CD4-positive, CD25-positive, alpha-beta regulatory T cell (primary cell): ENCODE results near the gene PAAF1. TPM values are rescaled to one million over a fixed set of nuclear protein-coding genes. Genes with fewer than 3 reads are reported as not detected.

Experiments
- ATAC-seq, 2 donors: fragments of 150-1000 bp; cut with Tn5 transposase; one replicate each; pipeline ENCODE4 v1.10.0; 2021; ENCODE audit warnings: low read depth in 2 of 2, moderate number of reproducible peaks in 2 of 2, moderate library complexity in 1 of 2
- DNase-seq, 3 donors: peaks; one replicate each; pipeline versions ENCODE4 v3.0.0 to v3.0.0-alpha.2; 2012 to 2022; ENCODE audit warnings: mixed read lengths in 1 of 3
- H3K27ac ChIP-seq: one replicate; pipeline ENCODE4 v1.7.0; 2013; ENCODE audit warnings: mild to moderate bottlenecking, low read length; ENCODE audit not compliant: insufficient read depth, poor library complexity, severe bottlenecking
- H3K27me3 ChIP-seq: one replicate; pipeline ENCODE4 v1.7.0; 2013; ENCODE audit warnings: low read length; ENCODE audit not compliant: control insufficient read depth, insufficient read depth
- H3K36me3 ChIP-seq: one replicate; pipeline ENCODE4 v1.7.0; 2013; ENCODE audit warnings: mild to moderate bottlenecking, low read length, moderate library complexity; ENCODE audit not compliant: control insufficient read depth, insufficient read depth
- H3K4me1 ChIP-seq: 2 replicates; pipeline ENCODE4 v1.7.0; 2013; ENCODE audit warnings: mild to moderate bottlenecking, low read length; ENCODE audit not compliant: insufficient read depth, control insufficient read depth, poor library complexity, severe bottlenecking
- H3K4me3 ChIP-seq: one replicate; pipeline ENCODE4 v1.7.0; 2013; ENCODE audit warnings: low read depth, mild to moderate bottlenecking, low read length, moderate library complexity
- H3K9me3 ChIP-seq, 2 experiments: 1 replicate in 1 of 2; 2 replicates in 1 of 2; pipeline ENCODE4 v1.7.0; 2013; ENCODE audit warnings: low read length in 2 of 2, mild to moderate bottlenecking in 1 of 2, moderate library complexity in 1 of 2; ENCODE audit not compliant: control insufficient read depth in 2 of 2
- H3K27ac Mint-ChIP-seq, 3 donors: one replicate each; pipeline ENCODE4 v1.8.0; 2020 to 2022; ENCODE audit warnings: mild to moderate bottlenecking in 3 of 3, mixed read lengths in 3 of 3, moderate library complexity in 2 of 3
- H3K27me3 Mint-ChIP-seq: one replicate; pipeline ENCODE4 v1.8.0; 2022; ENCODE audit warnings: mild to moderate bottlenecking, mixed read lengths
- H3K36me3 Mint-ChIP-seq: one replicate; pipeline ENCODE4 v1.8.0; 2020; ENCODE audit warnings: mixed read lengths
- H3K4me1 Mint-ChIP-seq, 4 donors: one replicate each; pipeline ENCODE4 v1.8.0; 2020 to 2022; ENCODE audit warnings: mixed read lengths in 4 of 4, mild to moderate bottlenecking in 1 of 4
- H3K4me3 Mint-ChIP-seq, 4 donors: one replicate each; pipeline ENCODE4 v1.8.0; 2020 to 2022; ENCODE audit warnings: mild to moderate bottlenecking in 4 of 4, mixed read lengths in 4 of 4, moderate library complexity in 3 of 4
- H3K9me3 Mint-ChIP-seq, 7 donors: one replicate each; pipeline ENCODE4 v1.8.0; 2020 to 2022; ENCODE audit warnings: mixed read lengths in 7 of 7, mild to moderate bottlenecking in 3 of 7, moderate library complexity in 2 of 7
- polyA plus RNA-seq, 4 donors: library from polyadenylated mRNA; unstranded; fragments of 300-500 nt; fragmentation: Illumina TruSeq; gene quantifications; one replicate each; pipeline ENCODE4 v1.2.3, GENCODE V29; 2021
- total RNA-seq: library from RNA; stranded (reverse); gene quantifications from one replicate; pipeline ENCODE4 v1.2.3, GENCODE V29; 2022

The PAAF1 gene
- total and polyA plus RNA-seq, 5 donors from 2014 or later, result 13.7 to 28.2 (median 26.5) TPM

DNA sequence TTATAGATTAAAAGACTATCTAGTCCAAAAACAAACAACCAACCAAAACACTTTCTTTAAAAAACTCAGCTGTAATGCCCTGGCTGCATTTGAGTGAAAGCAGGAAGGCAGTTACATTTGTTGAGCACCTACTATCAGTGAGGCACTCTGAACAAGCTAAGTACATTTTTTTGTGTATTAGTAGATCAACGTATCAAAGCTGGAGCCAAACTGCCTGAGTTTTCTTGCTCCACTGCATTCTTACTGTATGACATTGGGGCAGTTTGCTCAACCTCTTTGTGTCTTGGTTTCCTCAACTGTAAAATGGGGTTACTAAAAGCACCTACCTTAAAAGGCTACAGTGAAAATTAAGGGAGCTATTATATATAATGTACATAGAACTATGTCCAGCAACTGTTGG, 22.1 kb upstream of the PAAF1 start:
- ATAC-seq (no peak), DNase-seq (no peak)
- Histone ChIP-seq H3K27ac (no peak overlapping the region), H3K9me3 (no peaks in the 10 kb centered on the region), H3K4me1 (no peaks in the 10 kb centered on the region), H3K4me3 (no peak overlapping the region), H3K36me3 (no peaks in the 10 kb centered on the region), H3K27me3 (no peaks in the 10 kb centered on the region)
- no peak overlapping the region for H3K4me3 Mint-ChIP-seq
- peaks cover 24% of the 10 kb centered on the region for H3K36me3 Mint-ChIP-seq
- H3K27ac Mint-ChIP-seq, result no peak overlapping the region
- no peaks in the 10 kb centered on the region for H3K4me1 Mint-ChIP-seq
- H3K9me3 Mint-ChIP-seq, result peaks cover 0 to 2% (median 0%) of the 10 kb centered on the region in 7 donors
- H3K27me3 Mint-ChIP-seq, result no peaks in the 10 kb centered on the region

DNA sequence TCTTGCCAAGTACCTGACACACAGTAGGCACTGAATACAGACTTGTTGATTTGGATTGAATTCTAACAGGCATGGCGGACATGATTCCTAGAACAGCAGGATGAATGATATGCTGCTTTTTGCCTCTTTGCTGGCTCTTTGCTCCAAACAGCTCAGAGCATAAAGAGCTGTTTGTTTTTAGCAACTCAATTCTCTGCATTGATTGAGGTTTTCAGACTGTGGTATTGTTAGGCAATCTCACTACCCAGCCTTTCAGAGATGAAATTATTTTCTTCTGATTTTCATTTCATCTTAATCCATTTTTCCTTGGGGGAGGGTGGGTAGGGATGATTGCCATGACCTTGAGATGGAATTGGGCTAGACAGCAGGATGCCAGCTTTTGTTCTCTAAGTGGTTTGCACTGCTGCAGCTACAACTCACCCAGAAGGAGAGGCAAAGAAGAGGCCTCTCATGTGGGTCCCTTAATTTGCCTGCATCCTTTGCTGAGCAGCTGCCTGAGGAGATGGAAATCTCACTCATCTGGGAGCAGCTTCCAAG, 20.7 kb upstream of the PAAF1 start:
- H3K36me3 Mint-ChIP-seq, result peaks cover 36% of the 10 kb centered on the region
- Histone ChIP-seq H3K4me3 (no peak overlapping the region), H3K9me3 (no peaks in the 10 kb centered on the region), H3K4me1 (no peaks in the 10 kb centered on the region), H3K27ac (no peak overlapping the region), H3K27me3 (no peaks in the 10 kb centered on the region), H3K36me3 (peaks cover 9% of the 10 kb centered on the region)
- ATAC-seq (no peak), DNase-seq (no peak)
- peaks cover 0 to 2% (median 0%) of the 10 kb centered on the region in 7 donors for H3K9me3 Mint-ChIP-seq
- peaks cover 0 to 5% (median 0%) of the 10 kb centered on the region in 4 donors for H3K4me1 Mint-ChIP-seq
- H3K27ac Mint-ChIP-seq, result no peak overlapping the region
- no peak overlapping the region for H3K4me3 Mint-ChIP-seq
- no peaks in the 10 kb centered on the region for H3K27me3 Mint-ChIP-seq

GRCh38 chr11:73859671-73860070, 17.1 kb upstream of the PAAF1 start:
- Mint-ChIP-seq H3K36me3 (peaks cover 48% of the 10 kb centered on the region), H3K4me1 (peaks cover 0 to 5% (median 0%) of the 10 kb centered on the region in 4 donors), H3K9me3 (peaks cover 0 to 2% (median 0%) of the 10 kb centered on the region in 7 donors), H3K27ac (no peak overlapping the region), H3K4me3 (no peak overlapping the region), H3K27me3 (no peaks in the 10 kb centered on the region)
- DNase-seq (no peak), ATAC-seq (no peak)
- Histone ChIP-seq H3K9me3 (no peaks in the 10 kb centered on the region), H3K36me3 (peaks cover 26% of the 10 kb centered on the region), H3K27ac (no peak overlapping the region), H3K27me3 (no peaks in the 10 kb centered on the region), H3K4me1 (no peaks in the 10 kb centered on the region), H3K4me3 (no peak overlapping the region)

DNA sequence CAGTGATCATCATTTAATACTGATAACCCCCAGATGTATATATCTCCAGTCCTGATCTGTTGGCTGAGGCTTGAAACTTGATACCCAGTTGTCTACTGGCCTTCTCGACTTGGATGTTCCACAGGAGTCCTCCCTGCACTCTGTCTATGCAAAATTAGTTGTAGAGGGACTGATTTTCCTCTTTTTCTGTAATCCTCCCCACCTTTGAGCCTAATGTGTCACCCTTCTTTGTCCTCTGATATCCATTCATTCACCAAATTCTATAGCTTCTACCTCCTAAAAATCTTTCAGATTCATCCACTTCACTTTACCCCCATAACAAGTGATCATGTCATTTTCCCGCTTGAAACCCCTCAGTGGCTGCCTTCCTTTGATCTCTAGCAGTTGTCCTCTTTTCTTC, 16.6 kb upstream of the PAAF1 start:
- H3K36me3 ChIP-seq, result peaks cover 29% of the 10 kb centered on the region
- no peak for ATAC-seq
- H3K27me3 ChIP-seq, result no peaks in the 10 kb centered on the region
- Mint-ChIP-seq H3K36me3 (peaks cover 47% of the 10 kb centered on the region), H3K27me3 (no peaks in the 10 kb centered on the region), H3K9me3 (peaks cover 0 to 2% (median 0%) of the 10 kb centered on the region in 7 donors), H3K4me1 (peaks cover 0 to 5% (median under 1%) of the 10 kb centered on the region in 4 donors), H3K27ac (no peak overlapping the region), H3K4me3 (no peak overlapping the region)
- no peaks in the 10 kb centered on the region for H3K9me3 ChIP-seq
- no peak for DNase-seq
- H3K27ac ChIP-seq, result no peak overlapping the region
- no peak overlapping the region for H3K4me3 ChIP-seq
- no peaks in the 10 kb centered on the region for H3K4me1 ChIP-seq

DNA sequence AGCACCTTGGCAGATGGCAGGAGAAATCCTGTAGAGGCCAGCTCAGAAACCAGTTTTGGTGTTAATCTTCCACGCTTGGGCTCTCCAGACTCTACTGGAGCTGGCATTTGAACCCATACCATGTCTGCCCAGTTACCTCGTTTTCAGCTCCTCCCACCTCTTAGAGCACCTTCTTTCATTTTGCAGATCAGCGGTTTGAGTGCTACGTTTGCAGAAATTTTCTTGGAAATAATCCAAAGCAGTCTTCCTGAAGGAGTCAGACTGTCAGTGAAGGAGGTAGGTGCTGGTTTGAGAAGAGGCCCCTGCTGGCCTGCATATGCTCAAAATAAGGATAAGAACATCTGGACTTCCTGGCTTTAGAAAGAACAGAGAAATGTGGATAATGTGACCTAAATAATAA, 13.8 kb upstream of the PAAF1 start:
- Mint-ChIP-seq H3K9me3 (peaks cover 0 to 1% (median 0%) of the 10 kb centered on the region in 7 donors), H3K27ac (no peak overlapping the region), H3K4me1 (peaks cover 0 to 5% (median 2%) of the 10 kb centered on the region in 4 donors), H3K27me3 (no peaks in the 10 kb centered on the region), H3K36me3 (peaks cover 43% of the 10 kb centered on the region), H3K4me3 (no peak overlapping the region)
- Histone ChIP-seq H3K9me3 (no peaks in the 10 kb centered on the region), H3K27me3 (no peaks in the 10 kb centered on the region), H3K4me1 (no peaks in the 10 kb centered on the region), H3K27ac (no peak overlapping the region), H3K4me3 (no peak overlapping the region), H3K36me3 (peaks cover 29% of the 10 kb centered on the region)
- ATAC-seq, result no peak
- no peak for DNase-seq

- ATAC-seq (no peak), DNase-seq (no peak)
- Mint-ChIP-seq H3K27me3 (no peaks in the 10 kb centered on the region), H3K9me3 (peaks cover 0 to 1% (median 0%) of the 10 kb centered on the region in 7 donors), H3K4me1 (peaks cover 0 to 4% (median 1%) of the 10 kb centered on the region in 4 donors), H3K36me3 (peaks cover 20% of the 10 kb centered on the region), H3K4me3 (no peak overlapping the region), H3K27ac (no peak overlapping the region)
- Histone ChIP-seq H3K9me3 (no peaks in the 10 kb centered on the region), H3K27me3 (no peaks in the 10 kb centered on the region), H3K4me1 (no peaks in the 10 kb centered on the region), H3K36me3 (peaks cover 29% of the 10 kb centered on the region), H3K4me3 (no peak overlapping the region), H3K27ac (no peak overlapping the region)
These were observed 10.7 kb upstream of the PAAF1 start for GRCh38 chr11:73866095-73866579.

DNA sequence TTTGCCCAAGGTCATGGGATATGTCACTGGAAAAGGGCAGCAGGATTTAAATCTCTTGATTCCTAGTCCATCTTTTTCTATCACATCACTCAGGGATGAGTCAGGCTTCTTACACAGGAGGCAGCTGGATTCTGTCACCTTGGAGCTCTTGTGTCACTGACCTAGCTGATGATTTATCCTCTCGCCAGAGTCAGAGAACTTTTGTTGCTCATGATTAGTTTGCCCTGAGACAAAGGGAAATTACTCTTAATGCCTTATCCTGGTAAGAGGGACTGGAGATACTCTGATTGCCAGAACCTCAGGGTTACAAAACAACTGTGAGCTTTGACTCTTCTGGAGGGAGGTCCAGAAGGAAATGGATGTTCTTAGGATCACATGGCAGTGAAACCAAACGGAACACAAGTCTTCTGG, 10.2 kb upstream of the PAAF1 start:
- Histone ChIP-seq H3K27ac (no peak overlapping the region), H3K4me1 (no peaks in the 10 kb centered on the region), H3K36me3 (peaks cover 34% of the 10 kb centered on the region), H3K9me3 (no peaks in the 10 kb centered on the region), H3K4me3 (no peak overlapping the region), H3K27me3 (no peaks in the 10 kb centered on the region)
- H3K27ac Mint-ChIP-seq, result no peak overlapping the region
- peaks cover 0 to 1% (median 0%) of the 10 kb centered on the region in 7 donors for H3K9me3 Mint-ChIP-seq
- peaks cover 0 to 4% (median 1%) of the 10 kb centered on the region in 4 donors for H3K4me1 Mint-ChIP-seq
- peaks cover 22% of the 10 kb centered on the region for H3K36me3 Mint-ChIP-seq
- H3K4me3 Mint-ChIP-seq, result no peak overlapping the region
- no peaks in the 10 kb centered on the region for H3K27me3 Mint-ChIP-seq
- ATAC-seq (no peak), DNase-seq (no peak)

DNA sequence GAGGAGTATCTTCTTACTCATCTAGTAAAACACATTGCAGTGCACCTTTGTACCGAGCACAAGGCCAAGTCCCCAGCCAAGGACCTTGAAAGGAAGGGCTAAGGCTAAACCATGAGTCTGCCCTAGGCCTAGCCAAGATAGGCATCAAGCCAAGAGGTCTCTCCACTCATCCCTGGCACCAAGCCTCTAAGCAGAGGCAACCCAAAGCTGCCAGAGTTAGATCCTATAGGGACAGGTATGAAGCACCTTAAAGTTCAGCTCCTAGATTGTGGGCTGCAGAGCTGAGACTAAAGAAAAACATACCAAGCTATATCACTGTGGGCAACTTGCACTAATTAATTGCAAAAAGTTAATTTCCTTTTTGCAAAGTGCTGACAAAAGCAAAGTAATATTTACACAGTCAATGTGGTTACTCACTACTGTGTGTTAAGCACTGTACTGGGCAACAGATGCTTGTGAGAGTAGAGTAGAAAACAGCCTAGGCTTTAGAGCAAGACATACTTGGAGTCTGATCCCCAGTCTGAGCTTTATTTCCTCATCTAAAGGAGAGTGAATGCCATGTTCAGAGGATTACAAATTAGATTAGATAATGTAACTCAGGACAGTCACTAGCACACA, 7.4 kb upstream of the PAAF1 start:
- Histone ChIP-seq H3K27ac (no peak overlapping the region), H3K4me1 (no peaks in the 10 kb centered on the region), H3K27me3 (no peaks in the 10 kb centered on the region), H3K4me3 (no peak overlapping the region), H3K9me3 (no peaks in the 10 kb centered on the region), H3K36me3 (peaks cover 41% of the 10 kb centered on the region)
- DNase-seq, result no peak
- Mint-ChIP-seq H3K36me3 (peaks cover 14% of the 10 kb centered on the region), H3K27me3 (no peaks in the 10 kb centered on the region), H3K4me1 (peaks cover 0 to 11% (median 9%) of the 10 kb centered on the region in 4 donors), H3K9me3 (peaks cover 0 to 1% (median 0%) of the 10 kb centered on the region in 7 donors), H3K4me3 (no peak overlapping the region), H3K27ac (peak overlapping the region; percentile 31 to 92 (median 62))
- ATAC-seq, result no peak
